ENCODE measurements around the gene EEF2K. TPM values are rescaled to one million over a fixed set of nuclear protein-coding genes. Genes with fewer than 3 reads are reported as not detected.

EEF2K gene
- total RNA-seq, 1 donor from 2014 or later, result 31.9 TPM

DNA sequence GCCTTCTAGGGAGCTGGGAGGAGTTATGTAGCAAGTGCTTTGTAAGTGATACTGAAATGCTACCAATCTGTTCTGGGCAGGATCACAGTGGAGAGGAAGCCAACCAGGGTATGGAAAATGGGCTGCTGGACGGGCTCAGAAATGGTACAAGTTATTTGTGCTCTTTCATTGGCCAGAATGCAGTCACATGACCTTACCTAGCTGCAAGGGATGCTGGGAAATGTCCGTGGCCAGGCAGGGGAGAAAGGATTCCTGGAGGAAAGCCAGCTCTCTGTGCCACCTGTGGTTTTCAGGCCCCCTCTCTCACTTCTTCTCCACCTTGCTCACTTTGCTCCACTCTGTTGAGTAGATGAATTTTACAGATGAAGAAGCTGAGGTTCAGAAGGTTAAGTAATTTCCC lies 4.8 kb downstream of the EEF2K start:
- intact Hi-C loops (cut with DNase I), result no loop called here
- no peak overlapping the region for H3K4me3 ChIP-seq
- no peaks in the 10 kb centered on the region for H3K27me3 ChIP-seq
- H3K9me3 ChIP-seq, result no peaks in the 10 kb centered on the region
- TF ChIP-seq, protein P1, sequence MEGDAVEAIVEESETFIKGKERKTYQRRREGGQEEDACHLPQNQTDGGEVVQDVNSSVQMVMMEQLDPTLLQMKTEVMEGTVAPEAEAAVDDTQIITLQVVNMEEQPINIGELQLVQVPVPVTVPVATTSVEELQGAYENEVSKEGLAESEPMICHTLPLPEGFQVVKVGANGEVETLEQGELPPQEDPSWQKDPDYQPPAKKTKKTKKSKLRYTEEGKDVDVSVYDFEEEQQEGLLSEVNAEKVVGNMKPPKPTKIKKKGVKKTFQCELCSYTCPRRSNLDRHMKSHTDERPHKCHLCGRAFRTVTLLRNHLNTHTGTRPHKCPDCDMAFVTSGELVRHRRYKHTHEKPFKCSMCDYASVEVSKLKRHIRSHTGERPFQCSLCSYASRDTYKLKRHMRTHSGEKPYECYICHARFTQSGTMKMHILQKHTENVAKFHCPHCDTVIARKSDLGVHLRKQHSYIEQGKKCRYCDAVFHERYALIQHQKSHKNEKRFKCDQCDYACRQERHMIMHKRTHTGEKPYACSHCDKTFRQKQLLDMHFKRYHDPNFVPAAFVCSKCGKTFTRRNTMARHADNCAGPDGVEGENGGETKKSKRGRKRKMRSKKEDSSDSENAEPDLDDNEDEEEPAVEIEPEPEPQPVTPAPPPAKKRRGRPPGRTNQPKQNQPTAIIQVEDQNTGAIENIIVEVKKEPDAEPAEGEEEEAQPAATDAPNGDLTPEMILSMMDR (IDR thresholded peaks at IDR 0.05), result no peak
- peaks cover 8 to 14% of the 10 kb centered on the region in 2 donors for H3K36me3 ChIP-seq
- peaks cover 3 to 45% of the 10 kb centered on the region in 2 donors for H3K4me1 ChIP-seq
- H3K27ac ChIP-seq, result peak overlapping the region; percentile 87 to 88
- no peak for DNase-seq (ENCODE audit: low spot score in 2 of 2)

DNA sequence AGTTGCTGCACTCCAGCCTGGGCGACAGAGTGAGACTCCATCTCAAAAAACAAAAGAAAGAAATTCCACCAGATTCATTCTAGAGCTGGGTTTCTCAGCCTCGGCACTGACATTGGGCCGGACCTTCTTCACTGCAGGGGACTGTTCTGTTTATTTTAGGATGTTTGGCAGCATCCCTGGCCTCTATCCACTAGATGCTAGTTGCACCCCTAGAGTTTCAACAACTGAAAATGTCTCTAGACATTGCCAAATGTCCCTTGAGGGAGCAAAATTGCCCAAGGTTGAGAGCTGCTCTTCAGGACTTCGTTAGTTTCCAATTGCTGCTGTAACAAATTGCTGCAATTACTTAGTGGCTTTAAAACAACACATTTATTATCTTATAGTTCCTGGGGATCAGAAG lies 7.2 kb downstream of the EEF2K start:
- Histone ChIP-seq H3K4me1 (peaks cover 5 to 49% of the 10 kb centered on the region in 2 donors), H3K27me3 (no peaks in the 10 kb centered on the region), H3K36me3 (peaks cover 8 to 14% of the 10 kb centered on the region in 2 donors), H3K27ac (no peak overlapping the region), H3K4me3 (no peak overlapping the region), H3K9me3 (no peaks in the 10 kb centered on the region)
- DNase-seq (ENCODE audit: low spot score in 2 of 2), result no peak
- intact Hi-C loops (cut with DNase I), result no loop called here
- TF ChIP-seq, protein P1 (IDR thresholded peaks at IDR 0.05), result no peak

DNA sequence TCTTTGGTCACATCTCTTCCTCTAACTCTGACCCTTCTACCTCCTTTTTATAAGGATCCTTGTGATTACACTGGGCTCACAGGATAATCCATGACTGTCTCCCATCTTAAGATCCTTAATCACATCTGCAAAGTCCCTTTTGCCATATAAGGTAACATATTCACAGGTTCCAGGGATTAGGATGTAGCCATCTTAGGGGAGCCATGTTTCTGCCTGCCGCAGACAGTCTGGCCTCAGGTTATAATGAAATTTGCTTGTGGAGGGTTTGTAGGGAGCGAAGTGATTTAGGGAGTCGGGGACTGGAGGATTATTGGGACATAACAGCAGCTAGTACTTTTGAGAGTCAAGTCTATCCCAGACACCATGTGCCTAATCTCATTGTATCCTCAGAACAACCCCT lies 7.7 kb downstream of the EEF2K start:
- Histone ChIP-seq H3K4me1 (peaks cover 6 to 49% of the 10 kb centered on the region in 2 donors), H3K9me3 (no peaks in the 10 kb centered on the region), H3K4me3 (no peak overlapping the region), H3K27me3 (no peaks in the 10 kb centered on the region), H3K36me3 (peaks cover 8 to 14% of the 10 kb centered on the region in 2 donors), H3K27ac (no peak overlapping the region)
- TF ChIP-seq, protein P1 (IDR thresholded peaks at IDR 0.05), result no peak
- intact Hi-C loops (cut with DNase I), result no loop called here
- no peak for DNase-seq (ENCODE audit: low spot score in 2 of 2)

DNA sequence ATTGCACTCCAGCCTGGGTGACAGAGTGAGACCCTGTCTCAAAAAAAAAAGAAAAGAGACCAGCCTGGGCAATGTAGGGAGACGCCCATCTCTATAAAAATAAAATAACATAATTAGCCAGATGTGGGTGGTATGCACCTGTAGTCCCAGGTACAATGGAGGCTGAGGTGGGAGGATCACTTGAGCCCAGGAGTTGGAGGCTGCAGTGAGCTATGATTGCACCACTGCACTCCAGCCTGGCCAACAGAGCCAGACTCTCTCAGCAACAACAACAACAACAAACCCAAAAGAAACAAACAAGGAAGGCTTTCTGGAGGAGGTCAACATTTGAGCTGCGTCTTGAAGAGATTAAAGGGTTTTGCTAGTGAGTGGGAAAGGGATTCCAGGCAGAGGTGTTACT lies 8.3 kb downstream of the EEF2K start:
- Histone ChIP-seq H3K4me1 (peaks cover 9 to 53% of the 10 kb centered on the region in 2 donors), H3K27ac (no peak overlapping the region)

DNA sequence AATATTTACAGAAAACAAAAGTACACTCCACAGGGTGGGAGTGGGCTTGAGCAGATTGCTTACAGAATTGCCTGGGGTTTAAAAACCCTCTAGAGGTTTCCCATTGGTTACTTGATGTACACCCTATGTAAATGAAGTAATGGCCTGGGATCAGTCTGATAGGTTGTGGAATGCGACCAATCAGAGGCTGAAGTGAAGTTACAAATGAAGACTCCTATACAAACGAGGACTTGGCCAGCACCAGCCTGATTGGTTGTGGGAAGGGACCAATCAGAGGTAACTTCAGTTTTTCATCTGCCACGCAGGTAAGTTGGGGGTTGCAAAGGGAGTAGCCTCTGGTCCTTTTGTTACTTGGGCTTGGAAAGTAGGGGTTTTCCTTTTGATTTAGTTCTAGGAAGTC lies 8.8 kb downstream of the EEF2K start:
- H3K9me3 ChIP-seq, result no peaks in the 10 kb centered on the region
- H3K27me3 ChIP-seq, result no peaks in the 10 kb centered on the region
- TF ChIP-seq, protein P1 (IDR thresholded peaks at IDR 0.05), result no peak
- no peak overlapping the region for H3K27ac ChIP-seq
- peaks cover 8 to 14% of the 10 kb centered on the region in 2 donors for H3K36me3 ChIP-seq
- intact Hi-C loops (cut with DNase I), result no loop called here
- no peak overlapping the region for H3K4me3 ChIP-seq
- no peak for DNase-seq (ENCODE audit: low spot score in 2 of 2)
- peaks cover 6 to 51% of the 10 kb centered on the region in 2 donors for H3K4me1 ChIP-seq

More for the DNA sequence above, 8.3 kb downstream of the EEF2K start:
- no peak for DNase-seq (ENCODE audit: low spot score in 2 of 2)
- Histone ChIP-seq H3K27me3 (no peaks in the 10 kb centered on the region), H3K4me3 (no peak overlapping the region), H3K9me3 (no peaks in the 10 kb centered on the region), H3K36me3 (peaks cover 8 to 14% of the 10 kb centered on the region in 2 donors)
- intact Hi-C loops (cut with DNase I), result no loop called here
- TF ChIP-seq, protein P1 (IDR thresholded peaks at IDR 0.05), result no peak

All from ascending aorta (tissue), 2 donors.